HAP-1 (cell line): ENCODE results near the gene MCTP1.

Experiments
- DNase-seq, 2 experiments: peaks; one replicate each; pipeline ENCODE4 v3.0.0-alpha.2; 2016 to 2020; ENCODE audit warnings: low spot score in 2 of 2
- H3K27me3 ChIP-seq: fragments of 250-450 bp; sonication (Bioruptor Pico); 2 replicates; pipeline ENCODE4 v1.5.1; 2020; ENCODE audit warnings: low read depth, mild to moderate bottlenecking, moderate library complexity
- H3K36me3 ChIP-seq: fragments of 250-450 bp; sonication (Bioruptor Pico); replicated peaks from 2 replicates; pipeline ENCODE4 v1.5.1; 2020; ENCODE audit warnings: mild to moderate bottlenecking
- H3K4me1 ChIP-seq: fragments of 250-450 bp; sonication (Bioruptor Pico); 2 replicates; pipeline ENCODE4 v1.5.1; 2020; ENCODE audit warnings: mild to moderate bottlenecking
- H3K4me3 ChIP-seq: fragments of 250-450 bp; sonication (Bioruptor Pico); 2 replicates; pipeline ENCODE4 v1.5.1; 2020; ENCODE audit warnings: mild to moderate bottlenecking, moderate library complexity
- H3K9me3 ChIP-seq: fragments of 250-450 bp; sonication (Bioruptor Pico); 2 replicates; pipeline ENCODE4 v1.5.1; 2020; ENCODE audit warnings: mild to moderate bottlenecking, moderate library complexity
- in situ Hi-C: fragments of 300-500 bp; cut with MboI; formaldehyde crosslinking; loops from 3 replicates; pipeline ENCODE4 v1.14.3; 2020; ENCODE audit warnings: low sequenced_read_pairs, inconsistent platforms, mixed read lengths

The MCTP1 gene

GRCh38 chr5:94777056-94777880 is 507.6 kb downstream of the MCTP1 start:
- Histone ChIP-seq H3K4me3 (no peak overlapping the region), H3K4me1 (peaks cover 27% of the 10 kb centered on the region), H3K27me3 (peaks cover 2% of the 10 kb centered on the region; the same call in 1 of the 2 replicates), H3K9me3 (no peaks in the 10 kb centered on the region), H3K36me3 (no peaks in the 10 kb centered on the region)
- peak in 1 of 2 experiments; percentile 22 for DNase-seq
- in situ Hi-C loops, result no loop called here

GRCh38 chr5:94776167-94776566 is 508.7 kb downstream of the MCTP1 start:
- in situ Hi-C loops, result no loop called here
- peak; percentile 54 to 82 for DNase-seq
- H3K27me3 ChIP-seq, result no peaks in the 10 kb centered on the region
- H3K9me3 ChIP-seq, result no peaks in the 10 kb centered on the region
- H3K36me3 ChIP-seq, result no peaks in the 10 kb centered on the region
- no peak overlapping the region for H3K4me3 ChIP-seq
- peaks cover 27% of the 10 kb centered on the region for H3K4me1 ChIP-seq

GRCh38 chr5:94775088-94775487 is 509.8 kb downstream of the MCTP1 start:
- H3K4me1 ChIP-seq, result peaks cover 27% of the 10 kb centered on the region
- DNase-seq, result no peak
- no peaks in the 10 kb centered on the region for H3K36me3 ChIP-seq
- no peak overlapping the region for H3K4me3 ChIP-seq
- H3K27me3 ChIP-seq, result no peaks in the 10 kb centered on the region
- H3K9me3 ChIP-seq, result no peaks in the 10 kb centered on the region
- in situ Hi-C loops, result no loop called here

GRCh38 chr5:94771742-94772141 is 513.2 kb downstream of the MCTP1 start:
- Histone ChIP-seq H3K9me3 (no peaks in the 10 kb centered on the region), H3K36me3 (no peaks in the 10 kb centered on the region), H3K4me1 (peaks cover 12% of the 10 kb centered on the region), H3K27me3 (peaks cover 5% of the 10 kb centered on the region; the same call in 1 of the 2 replicates), H3K4me3 (no peak overlapping the region)
- DNase-seq, result no peak
- in situ Hi-C loops, result no loop called here

GRCh38 chr5:94769996-94770395 is 514.9 kb downstream of the MCTP1 start:
- peaks cover 5% of the 10 kb centered on the region; the same call in 1 of the 2 replicates for H3K27me3 ChIP-seq
- H3K9me3 ChIP-seq, result no peaks in the 10 kb centered on the region
- H3K4me1 ChIP-seq, result no peaks in the 10 kb centered on the region
- no peak overlapping the region for H3K4me3 ChIP-seq
- in situ Hi-C loops, result no loop called here
- no peaks in the 10 kb centered on the region for H3K36me3 ChIP-seq
- no peak for DNase-seq

DNA sequence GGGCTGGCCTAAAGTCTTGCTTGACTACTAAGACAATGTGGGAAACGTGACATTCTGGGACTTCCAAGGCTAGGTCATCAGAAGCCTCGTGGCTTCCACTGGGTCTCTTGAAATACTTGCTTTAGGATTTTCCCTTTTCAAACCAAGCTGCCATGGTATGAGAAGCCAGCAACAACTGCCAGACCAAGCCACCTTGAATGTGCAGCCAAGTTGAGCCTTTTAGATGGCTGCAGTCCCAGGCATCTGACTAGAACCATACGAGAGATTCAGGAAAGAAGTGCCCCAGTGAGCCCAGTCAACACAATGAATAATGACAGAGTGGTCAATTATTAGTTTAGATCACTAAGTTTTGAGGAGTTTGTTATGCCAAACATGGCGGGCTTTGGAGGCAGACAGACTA is 523.1 kb downstream of the MCTP1 start:
- H3K27me3 ChIP-seq, result no peaks in the 10 kb centered on the region
- H3K9me3 ChIP-seq, result no peaks in the 10 kb centered on the region
- no peaks in the 10 kb centered on the region for H3K36me3 ChIP-seq
- DNase-seq, result no peak
- H3K4me1 ChIP-seq, result no peaks in the 10 kb centered on the region
- in situ Hi-C loops, result no loop called here
- no peak overlapping the region for H3K4me3 ChIP-seq

DNA sequence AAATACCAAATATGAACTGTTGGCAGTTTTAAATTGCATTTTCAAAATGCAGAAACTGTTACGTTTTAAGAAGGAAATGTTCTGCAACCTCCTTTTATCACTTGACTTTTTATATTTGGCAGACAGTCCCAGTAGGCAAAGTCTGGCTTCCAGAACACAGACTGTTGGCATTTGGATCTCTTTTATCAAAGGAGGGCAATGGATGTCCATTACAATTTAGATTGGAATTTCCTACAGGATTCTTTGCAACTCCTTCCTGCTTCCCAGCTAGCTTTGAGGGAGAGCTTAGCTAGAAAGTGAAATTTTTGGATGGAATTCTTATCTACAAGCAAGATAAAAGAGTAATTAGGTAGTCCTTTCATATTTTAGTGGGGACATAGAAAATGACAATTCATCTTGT is 523.8 kb downstream of the MCTP1 start:
- no peaks in the 10 kb centered on the region for H3K27me3 ChIP-seq
- in situ Hi-C loops, result no loop called here
- DNase-seq, result no peak

GRCh38 chr5:94759961-94760360 is 524.9 kb downstream of the MCTP1 start:
- no peaks in the 10 kb centered on the region for H3K9me3 ChIP-seq
- no peaks in the 10 kb centered on the region for H3K36me3 ChIP-seq
- DNase-seq, result no peak
- H3K27me3 ChIP-seq, result no peaks in the 10 kb centered on the region
- H3K4me1 ChIP-seq, result no peaks in the 10 kb centered on the region
- in situ Hi-C loops, result no loop called here
- H3K4me3 ChIP-seq, result no peak overlapping the region

More for the DNA sequence above, 523.8 kb downstream of the MCTP1 start:
- H3K4me1 ChIP-seq, result no peaks in the 10 kb centered on the region
- no peaks in the 10 kb centered on the region for H3K9me3 ChIP-seq
- no peaks in the 10 kb centered on the region for H3K36me3 ChIP-seq
- H3K4me3 ChIP-seq, result no peak overlapping the region

DNA sequence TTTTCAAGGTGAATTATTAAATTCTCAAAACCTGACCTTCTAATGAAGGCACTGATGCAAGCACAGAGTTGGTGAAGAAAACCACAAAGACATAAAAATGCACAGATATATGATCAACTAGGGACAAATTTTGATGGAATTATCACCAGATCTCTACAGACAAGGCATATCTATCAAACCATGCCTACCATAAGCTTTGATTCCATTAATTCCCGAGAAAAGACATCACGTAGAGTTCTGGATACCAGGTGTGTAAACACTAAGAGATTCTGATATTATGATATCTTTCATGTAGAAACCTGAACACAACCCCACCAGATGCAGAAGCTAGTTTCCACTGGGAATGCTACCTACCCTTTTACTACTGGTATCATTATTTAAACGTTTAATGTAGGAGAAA is 525.9 kb downstream of the MCTP1 start:
- H3K9me3 ChIP-seq, result no peaks in the 10 kb centered on the region
- in situ Hi-C loops, result no loop called here
- no peak overlapping the region for H3K4me3 ChIP-seq

GRCh38 chr5:94754824-94755223 is 530.1 kb downstream of the MCTP1 start:
- Histone ChIP-seq H3K9me3 (no peaks in the 10 kb centered on the region), H3K4me3 (no peak overlapping the region), H3K36me3 (no peaks in the 10 kb centered on the region), H3K4me1 (peaks cover 10% of the 10 kb centered on the region), H3K27me3 (no peaks in the 10 kb centered on the region)
- no peak for DNase-seq
- in situ Hi-C loops, result no loop called here

More for the DNA sequence above, 525.9 kb downstream of the MCTP1 start:
- H3K27me3 ChIP-seq, result no peaks in the 10 kb centered on the region
- DNase-seq, result no peak
- no peaks in the 10 kb centered on the region for H3K4me1 ChIP-seq
- no peaks in the 10 kb centered on the region for H3K36me3 ChIP-seq

DNA sequence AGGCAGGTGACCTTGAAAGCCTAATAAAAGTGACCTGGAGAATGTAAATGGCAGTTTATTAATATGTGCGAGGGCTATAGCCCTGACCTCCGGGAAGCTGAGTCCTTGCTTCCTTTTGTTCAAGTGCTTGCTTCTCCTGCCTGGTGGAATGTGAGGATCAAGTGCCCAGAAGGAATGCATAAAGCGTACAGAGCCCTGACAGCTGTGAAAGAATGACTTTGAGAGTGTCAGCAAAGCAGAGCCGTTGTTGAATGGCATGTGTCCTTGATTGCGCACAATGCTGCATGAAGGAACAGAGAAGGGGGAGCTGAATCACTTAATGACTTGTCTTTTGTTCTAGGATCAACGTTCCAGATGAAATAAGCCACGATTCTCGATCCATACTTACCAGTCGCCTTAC is 533.4 kb downstream of the MCTP1 start:
- H3K36me3 ChIP-seq, result no peaks in the 10 kb centered on the region
- peak; percentile 75 to 82 for DNase-seq
- H3K4me1 ChIP-seq, result peaks cover 10% of the 10 kb centered on the region
- H3K27me3 ChIP-seq, result no peaks in the 10 kb centered on the region
- in situ Hi-C loops, result no loop called here
- no peak overlapping the region for H3K4me3 ChIP-seq
- H3K9me3 ChIP-seq, result no peaks in the 10 kb centered on the region

DNA sequence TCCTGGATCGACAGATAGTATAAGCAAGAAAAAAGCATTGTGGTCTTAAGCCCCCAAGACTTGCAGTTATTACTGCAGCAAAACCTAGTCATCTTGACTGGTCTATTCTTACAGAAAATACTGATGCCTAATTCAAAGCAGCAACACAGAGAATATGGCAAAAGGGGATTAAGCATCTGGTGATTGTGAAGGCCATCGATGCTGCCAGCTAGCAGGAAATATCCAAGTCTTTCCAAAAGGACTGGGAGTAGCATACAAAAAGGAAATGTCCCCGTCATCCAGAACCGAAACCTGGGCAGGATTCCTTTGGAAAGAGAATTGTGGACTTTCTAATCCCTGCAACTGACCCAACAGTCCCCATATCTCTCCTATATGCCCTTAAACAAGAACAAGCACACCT is 534.2 kb downstream of the MCTP1 start:
- in situ Hi-C loops, result no loop called here
- Histone ChIP-seq H3K9me3 (no peaks in the 10 kb centered on the region), H3K4me3 (no peak overlapping the region), H3K36me3 (no peaks in the 10 kb centered on the region), H3K4me1 (peaks cover 10% of the 10 kb centered on the region), H3K27me3 (no peaks in the 10 kb centered on the region)
- DNase-seq, result no peak

DNA sequence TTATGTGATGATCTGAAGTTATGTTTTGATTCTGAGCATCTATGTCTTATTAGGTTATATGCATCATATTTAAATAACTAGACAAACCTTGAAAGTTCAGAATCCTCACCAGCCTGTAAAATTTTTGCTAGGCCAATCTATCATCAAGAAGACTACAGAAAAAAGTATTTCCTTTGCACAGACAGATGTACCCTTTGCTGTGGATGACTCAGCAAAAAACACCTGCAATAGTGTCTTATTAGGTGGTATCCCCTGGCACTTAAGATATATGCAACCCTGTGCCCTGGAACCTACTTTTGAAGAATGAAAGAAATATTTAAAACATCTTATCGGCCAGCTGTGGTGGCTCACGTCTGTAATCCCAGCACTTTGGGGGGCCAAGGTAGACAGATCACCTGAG is 535.9 kb downstream of the MCTP1 start:
- DNase-seq, result no peak
- in situ Hi-C loops, result no loop called here

GRCh38 chr5:94748212-94748611 is 536.7 kb downstream of the MCTP1 start:
- in situ Hi-C loops, result no loop called here
- Histone ChIP-seq H3K27me3 (no peaks in the 10 kb centered on the region), H3K9me3 (no peaks in the 10 kb centered on the region), H3K4me1 (peaks cover 10% of the 10 kb centered on the region), H3K4me3 (no peak overlapping the region), H3K36me3 (no peaks in the 10 kb centered on the region)
- no peak for DNase-seq

More for the DNA sequence above, 535.9 kb downstream of the MCTP1 start:
- no peaks in the 10 kb centered on the region for H3K36me3 ChIP-seq
- H3K27me3 ChIP-seq, result no peaks in the 10 kb centered on the region
- H3K4me3 ChIP-seq, result no peak overlapping the region
- H3K9me3 ChIP-seq, result no peaks in the 10 kb centered on the region
- peaks cover 10% of the 10 kb centered on the region for H3K4me1 ChIP-seq
